Measurements from ENCODE around the gene ACIN1.
A peak's percentile ranks its signal among the peaks of the same experiment; 100 is the strongest.
"Not testable (repeated sequence)": the region's sequence is repeated elsewhere in the genome, so short reads cannot be mapped to it uniquely, and the experiment has no call there.

The ACIN1 gene

DNA sequence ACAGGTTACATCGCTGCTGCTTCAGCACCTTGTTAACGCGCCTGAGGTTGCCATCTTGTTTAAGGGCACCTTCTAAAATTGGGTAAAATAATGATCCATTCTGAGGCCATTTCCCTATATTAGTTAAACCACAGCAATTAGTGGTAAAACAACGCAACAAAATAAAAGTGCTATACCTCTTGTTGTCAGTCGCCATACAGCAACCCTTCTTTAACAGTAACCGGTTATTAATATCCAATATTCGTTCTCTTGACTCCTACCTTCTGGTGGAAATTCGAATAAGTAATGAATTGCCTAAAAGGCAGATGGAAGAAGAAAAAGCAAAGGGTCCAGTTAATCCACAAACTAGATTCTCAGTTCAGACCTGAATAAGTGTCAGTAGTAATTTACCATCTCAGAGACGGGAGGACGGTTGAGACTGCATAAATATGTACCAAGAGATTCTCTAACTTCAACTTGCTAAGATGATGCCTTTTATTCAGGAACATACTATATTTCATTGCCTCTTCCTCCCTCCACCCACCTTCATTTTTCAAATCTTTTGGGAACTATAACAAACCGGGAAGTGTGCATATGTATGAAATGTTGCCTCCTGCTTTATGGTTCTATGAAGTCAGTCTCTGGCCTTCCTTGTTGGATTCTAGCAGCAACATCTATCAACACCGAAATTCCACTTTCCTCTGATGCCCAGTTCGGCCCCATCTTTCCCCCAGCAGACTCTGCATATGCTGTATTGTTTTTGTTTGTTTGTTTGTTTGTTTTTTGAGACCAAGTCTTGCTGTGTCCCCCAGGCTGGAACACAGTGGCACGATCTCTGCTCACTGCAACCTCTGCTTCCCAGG is 59.4 kb downstream of the ACIN1 start:
- DNase-seq: no peak

GRCh38 chr14:23034498-23035302 is 60.2 kb downstream of the ACIN1 start, which contains the start of gene PSMB5:
Gene PSMB5 (minus strand): TSS chr14:23034900. CDS start chr14:23034881, 19 bp downstream.
- no peak for DNase-seq

- DNase-seq: no peak
Measured at GRCh38 chr14:23033801-23034497, 61.0 kb downstream of the ACIN1 start.

DNA sequence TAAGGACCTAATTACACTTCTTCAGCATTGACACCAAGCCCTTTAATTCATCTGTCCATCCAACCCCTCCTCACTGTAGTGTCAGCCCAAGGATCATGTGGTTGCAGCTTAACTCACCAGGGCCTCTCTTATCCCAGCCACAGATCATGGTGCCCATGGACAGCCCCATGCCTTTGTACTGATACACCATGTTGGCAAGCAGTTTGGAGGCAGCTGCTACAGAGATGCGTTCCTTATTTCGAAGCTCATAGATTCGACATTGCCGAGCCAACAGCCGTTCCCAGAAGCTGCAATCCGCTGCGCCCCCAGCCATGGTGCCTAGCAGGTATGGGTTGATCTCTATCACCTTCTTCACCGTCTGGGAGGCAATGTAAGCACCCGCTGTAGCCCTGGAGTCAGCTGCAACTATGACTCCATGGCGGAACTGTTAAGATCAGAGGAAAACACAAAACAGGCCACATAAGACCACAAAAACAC is 61.6 kb downstream of the ACIN1 start:
- no peak for DNase-seq

DNA sequence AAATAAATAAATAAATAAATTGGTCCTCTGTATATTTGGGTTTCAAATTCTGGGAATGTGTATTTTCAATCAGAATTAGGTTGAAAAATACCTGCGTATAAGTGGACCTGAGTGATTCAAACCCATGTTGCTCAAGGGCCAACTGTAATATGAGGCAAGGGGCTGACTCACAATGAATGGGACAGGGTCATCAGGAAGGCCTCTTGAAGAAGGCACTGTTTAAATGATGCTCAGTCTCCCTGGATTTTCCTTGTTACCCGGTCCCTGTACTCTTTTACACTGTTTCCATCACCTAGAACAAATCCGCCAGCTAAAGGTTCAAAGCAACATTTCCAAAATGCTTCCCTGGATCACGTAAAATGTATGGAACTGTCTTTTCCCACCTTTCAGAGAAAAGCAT is 64.0 kb downstream of the ACIN1 start:
- DNase-seq: no peak

GRCh38 chr14:23028799-23029198 is 66.1 kb downstream of the ACIN1 start:
- DNase-seq: peak; percentile 19 to 34

GRCh38 chr14:23025151-23025814 is 69.7 kb downstream of the ACIN1 start:
- DNase-seq: no peak

GRCh38 chr14:23024612-23025075 is 70.3 kb downstream of the ACIN1 start:
- no peak for DNase-seq

GRCh38 chr14:23023795-23024152 is 71.2 kb downstream of the ACIN1 start:
- DNase-seq: no peak

- no peak for DNase-seq
Measured at GRCh38 chr14:23023022-23023794, 71.7 kb downstream of the ACIN1 start.

- no peak for DNase-seq
Measured at GRCh38 chr14:23021889-23022442, 73.0 kb downstream of the ACIN1 start.

- DNase-seq: no peak
Measured at GRCh38 chr14:23021434-23021833, 73.5 kb downstream of the ACIN1 start.

- DNase-seq: no peak
Measured at GRCh38 chr14:23020143-23021128, 74.5 kb downstream of the ACIN1 start.

- DNase-seq: no peak
Measured at GRCh38 chr14:23018107-23018506, 76.8 kb downstream of the ACIN1 start.

DNA sequence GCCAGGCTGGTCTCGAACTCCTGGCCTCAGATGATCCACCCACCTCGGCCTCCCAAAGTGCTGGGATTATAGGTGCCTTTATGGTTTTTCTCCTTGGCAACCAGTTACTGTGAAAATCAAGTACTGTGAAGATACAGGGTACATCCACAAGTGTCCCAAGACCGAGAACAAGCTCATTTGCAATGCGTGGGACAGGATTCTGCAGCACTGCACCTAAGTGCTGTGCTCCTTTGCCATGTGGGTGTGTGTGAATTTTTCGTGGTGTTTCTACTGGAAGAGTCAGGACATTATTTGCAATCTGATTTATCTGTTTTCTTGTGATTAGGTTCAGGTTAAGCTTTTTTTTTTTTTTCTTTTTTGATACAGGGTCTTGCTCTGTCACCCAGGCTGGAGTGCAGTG is 77.8 kb downstream of the ACIN1 start:
- DNase-seq: no peak

DNA sequence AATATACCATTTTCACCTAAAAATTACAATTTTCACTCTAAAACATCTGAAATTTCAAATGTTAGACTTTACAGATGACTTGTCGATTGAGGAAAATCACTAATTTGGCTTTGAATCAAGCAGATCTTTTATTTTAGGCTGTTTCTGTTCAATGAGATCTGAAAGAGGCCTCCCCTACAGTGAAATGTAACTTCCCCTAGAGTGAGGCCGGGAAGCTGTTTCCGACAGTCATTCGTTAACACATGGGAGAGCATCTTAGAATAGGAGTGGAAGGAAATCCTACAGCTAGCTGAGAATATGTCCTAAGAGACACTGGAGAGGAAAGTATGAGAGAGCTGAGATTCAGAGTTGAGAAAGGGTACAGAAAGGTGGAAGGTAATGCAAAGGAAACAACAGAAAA is 79.3 kb downstream of the ACIN1 start:
- DNase-seq: no peak

GRCh38 chr14:23013749-23014054 is 81.2 kb downstream of the ACIN1 start:
- DNase-seq: not testable (repeated sequence)

DNA sequence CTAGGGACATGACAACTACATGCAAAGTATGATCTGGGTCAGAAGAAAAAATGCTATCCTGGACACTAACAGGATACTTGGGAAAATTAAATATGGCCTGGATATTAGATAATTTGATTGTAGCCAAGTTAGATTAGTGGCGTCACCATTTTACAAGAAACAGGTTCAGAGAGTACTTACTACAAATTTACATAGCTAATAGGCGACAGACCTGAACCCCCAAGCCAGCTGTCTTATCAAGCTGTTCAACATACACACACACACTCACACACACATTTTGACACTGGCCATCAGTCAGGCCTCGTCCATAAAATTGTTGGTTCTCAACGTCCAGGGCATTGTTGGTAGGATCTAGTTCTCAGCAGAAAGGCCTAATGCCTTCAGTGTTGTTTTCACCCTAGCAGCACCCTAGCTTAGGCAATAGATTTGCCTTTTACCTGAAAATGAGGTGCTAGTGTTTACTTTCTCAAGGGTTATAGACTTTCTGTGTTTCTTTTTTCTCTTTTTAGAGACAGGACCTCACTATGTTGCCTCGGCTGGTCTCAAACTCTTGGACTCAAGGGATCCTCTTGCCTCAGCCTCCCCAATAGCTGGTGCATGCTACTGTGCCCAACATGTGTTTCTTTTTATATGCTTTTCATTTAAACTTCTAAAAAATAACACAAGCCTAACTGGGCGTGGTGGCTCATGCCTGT is 81.7 kb downstream of the ACIN1 start:
- no peak for DNase-seq

DNA sequence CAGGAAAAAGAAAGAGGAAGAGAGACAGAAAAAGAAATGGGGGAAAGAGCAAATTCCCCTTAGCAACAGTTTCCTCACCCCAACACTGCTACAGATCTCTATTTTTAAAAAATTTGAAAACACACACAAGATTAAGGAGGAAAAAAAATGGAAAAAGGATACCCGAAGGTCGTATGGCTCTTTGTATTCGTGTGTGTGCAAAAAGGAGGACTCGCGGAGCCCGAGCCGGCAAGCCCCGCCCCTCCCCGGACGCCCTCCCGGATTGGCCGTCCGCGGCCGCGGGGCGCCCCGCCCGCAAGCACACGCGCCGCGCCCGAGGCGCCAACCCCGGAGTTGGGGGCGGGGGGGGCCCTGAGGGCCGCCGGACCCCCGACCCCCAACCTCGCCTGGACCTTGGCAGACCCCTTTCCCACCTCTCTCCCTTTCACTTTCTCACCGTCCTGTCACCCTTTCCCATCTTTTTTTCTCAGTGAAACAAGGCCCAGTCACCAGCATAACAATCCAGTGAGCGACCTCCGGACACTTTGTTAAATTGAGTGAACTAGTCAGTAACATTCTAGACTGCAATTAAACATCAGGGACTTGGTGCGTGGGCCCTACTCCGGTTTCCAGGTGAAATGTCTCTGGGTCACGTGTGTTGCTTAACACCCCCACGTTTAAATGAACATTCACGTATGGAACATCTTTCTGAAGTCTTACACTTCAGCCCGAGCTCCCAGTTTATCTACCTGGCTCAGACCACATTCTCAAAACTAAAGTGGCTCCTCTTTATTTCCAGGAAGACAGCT is 84.8 kb downstream of the ACIN1 start, which contains the start of gene C14orf93:
TSS of gene C14orf93 (minus strand) at position 205 of the 788 bp plus-strand sequence. CDS start 11,120 bp downstream, outside the sequence.
- peak; percentile 69 to 71 for DNase-seq

Measured in Kasumi-1 (cell line).